Gastrocnemius medialis (tissue), 4 donors: ENCODE measurements around the gene MAP3K20. TPM values are rescaled to one million over a fixed set of nuclear protein-coding genes. Genes with fewer than 3 reads are reported as not detected.

Experiments used
- ATAC-seq, 2 donors: fragments of 150-250 bp; one replicate each; pipeline ENCODE4 v1.9.1; 2016
- DNase-seq, 2 donors: peaks; one replicate each; pipeline ENCODE4 v3.0.0-alpha.2; 2019
- H3K27ac ChIP-seq, 4 donors: fragments of 200-600 bp; sonication (generic); 1 replicate in 1 of 4; 2 replicates in 3 of 4; pipeline ENCODE4 v1.5.1; 2016 to 2018; ENCODE audit warnings: mild to moderate bottlenecking in 2 of 4, moderate library complexity in 1 of 4
- H3K27me3 ChIP-seq, 3 donors: fragments of 200-600 bp; sonication (generic) in 2 of 3; 1 replicate in 1 of 3; 2 replicates in 2 of 3; pipeline versions ENCODE4 v1.5.1 to v1.6.0; 2016 to 2019; ENCODE audit warnings: mild to moderate bottlenecking in 1 of 3, moderate library complexity in 1 of 3
- H3K36me3 ChIP-seq, 2 donors: fragments of 200-600 bp; sonication (generic) in 1 of 2; one replicate each; pipeline ENCODE4 v1.5.1; 2017 to 2018
- H3K4me1 ChIP-seq, 2 donors: fragments of 200-600 bp; sonication (generic) in 1 of 2; one replicate each; pipeline ENCODE4 v1.5.1; 2016 to 2017; ENCODE audit warnings: mild to moderate bottlenecking in 2 of 2
- H3K4me3 ChIP-seq, 4 donors: fragments of 200-600 bp; sonication (generic) in 3 of 4; 1 replicate in 1 of 4; 2 replicates in 3 of 4; pipeline ENCODE4 v1.5.1; 2016 to 2019; ENCODE audit warnings: mild to moderate bottlenecking in 2 of 4
- H3K9me3 ChIP-seq, 3 donors: fragments of 200-600 bp; sonication (generic) in 2 of 3; 1 replicate in 1 of 3; 2 replicates in 2 of 3; pipeline ENCODE4 v1.5.1; 2016 to 2019
- CTCF ChIP-seq, 5 experiments: fragments of 450-650 bp in 3 of 5; fragments of 200-600 bp in 2 of 5; sonication (generic) in 2 of 5; IDR thresholded peaks in 4 of 5; conservative IDR thresholded peaks in 1 of 5; 1 replicate in 4 of 5; 2 replicates in 1 of 5; pipeline ENCODE4 v1.5.1; 2016 to 2019; ENCODE audit warnings: antibody characterized with exemption in 5 of 5, mild to moderate bottlenecking in 3 of 5, moderate library complexity in 3 of 5
- POLR2A ChIP-seq, 2 donors: fragments of 450-650 bp; IDR thresholded peaks; one replicate each; pipeline ENCODE4 v1.6.1; 2017; ENCODE audit warnings: antibody characterized with exemption in 2 of 2, mild to moderate bottlenecking in 2 of 2, moderate library complexity in 2 of 2
- in situ Hi-C, 4 donors: fragments of 200-750 bp; cut with MboI; loops; one replicate each; pipeline versions ENCODE4 v1.15.0 to v1.8.0; 2017; ENCODE audit warnings: low sequenced_read_pairs in 4 of 4
- intact Hi-C: fragments of 100-400 bp; cut with DNase I; formaldehyde crosslinking; loops from one replicate; pipeline ENCODE4 v1.15.1; 2023; ENCODE audit warnings: low total_unique reads
- total RNA-seq, 4 donors: library from RNA; depleted of rRNA; stranded (reverse); fragments of >200 nt; gene quantifications; one replicate each; pipeline versions ENCODE4 v1.1.0 to v1.2.3, GENCODE V29; 2016

MAP3K20 gene
- total RNA-seq, 4 donors from 2014 or later: 225 to 517 (median 280) TPM

DNA sequence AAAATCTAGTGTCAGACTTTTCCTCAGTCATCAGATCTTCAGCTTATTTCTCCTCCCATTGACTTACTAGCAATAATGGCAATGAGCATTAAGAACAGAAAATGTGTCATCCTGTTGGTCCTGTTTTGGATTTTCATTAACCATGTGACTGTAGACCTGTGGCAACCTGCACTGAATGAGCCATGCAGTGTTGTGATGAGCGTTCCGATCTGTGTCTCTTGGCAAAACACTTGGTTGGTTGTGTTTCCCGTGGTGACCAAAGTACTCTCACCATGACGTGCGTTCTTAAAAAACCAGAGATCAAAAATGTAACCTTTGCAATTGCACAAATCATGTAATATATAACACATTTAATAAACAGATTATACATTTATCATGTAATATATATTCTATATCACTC, 138.6 kb downstream of the MAP3K20 start:
- no peaks in the 10 kb centered on the region for H3K9me3 ChIP-seq
- no peaks in the 10 kb centered on the region for H3K36me3 ChIP-seq
- TF ChIP-seq POLR2A (IDR thresholded peaks at IDR 0.05): no peak
- no peak for TF ChIP-seq CTCF (IDR thresholded peaks at IDR 0.05 in 4 of 5, conservative IDR thresholded peaks at IDR 0.05 in 1 of 5)
- intact Hi-C loops (loop anchor here (10.0 kb wide), 1 partner anchor 821 kb away; no protein-coding TSS in a partner anchor), in situ Hi-C loops (loop anchor here (5.0 to 25.0 kb wide), 6 partner anchors 137 to 798 kb away; partner anchors contain the start of gene MAP3K20 (in 2 of the 4))
- no peak overlapping the region for H3K4me3 ChIP-seq
- peaks cover 60 to 70% of the 10 kb centered on the region in 2 donors for H3K4me1 ChIP-seq
- H3K27me3 ChIP-seq: no peaks in the 10 kb centered on the region
- peak; percentile 72 to 76 for DNase-seq
- ATAC-seq: peak; percentile 64 to 70
- peak overlapping the region; percentile 83 to 91 (median 88) for H3K27ac ChIP-seq

DNA sequence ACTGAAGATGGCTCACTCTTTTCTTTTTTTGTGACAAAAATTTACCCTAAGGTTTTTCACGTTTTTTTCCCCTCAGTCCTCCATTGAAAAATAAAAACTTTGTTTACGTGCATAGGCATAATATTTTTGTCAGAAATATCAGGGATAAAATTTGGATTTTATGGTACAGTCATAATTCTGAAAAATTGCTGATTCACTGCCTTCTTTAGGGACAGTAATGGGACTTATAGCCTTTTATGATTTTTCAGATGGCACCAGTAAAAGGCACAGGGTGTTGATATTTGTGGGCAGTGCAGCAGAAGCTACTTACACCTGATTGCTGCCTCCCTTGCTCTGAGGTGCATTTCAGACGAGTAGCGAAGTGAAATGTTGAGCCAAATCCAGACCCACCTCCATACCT, 139.7 kb downstream of the MAP3K20 start:
- TF ChIP-seq CTCF (IDR thresholded peaks at IDR 0.05 in 4 of 5, conservative IDR thresholded peaks at IDR 0.05 in 1 of 5): no peak
- TF ChIP-seq POLR2A (IDR thresholded peaks at IDR 0.05): no peak
- peaks cover 56 to 62% of the 10 kb centered on the region in 2 donors for H3K4me1 ChIP-seq
- H3K36me3 ChIP-seq: no peaks in the 10 kb centered on the region
- peak overlapping the region; percentile 83 to 91 (median 88) for H3K27ac ChIP-seq
- in situ Hi-C loops (loop anchor here in 3 of 4 donors (10.0 to 25.0 kb wide), 4 partner anchors 141 to 797 kb away; partner anchors contain the start of gene MAP3K20 (in 1 of the 3)), intact Hi-C loops (loop anchor here (5.0 to 10.0 kb wide), 2 partner anchors 238 to 819 kb away; no protein-coding TSS in a partner anchor)
- no peak overlapping the region for H3K4me3 ChIP-seq
- ATAC-seq (no peak), DNase-seq (no peak)
- H3K27me3 ChIP-seq: no peaks in the 10 kb centered on the region
- no peaks in the 10 kb centered on the region for H3K9me3 ChIP-seq

DNA sequence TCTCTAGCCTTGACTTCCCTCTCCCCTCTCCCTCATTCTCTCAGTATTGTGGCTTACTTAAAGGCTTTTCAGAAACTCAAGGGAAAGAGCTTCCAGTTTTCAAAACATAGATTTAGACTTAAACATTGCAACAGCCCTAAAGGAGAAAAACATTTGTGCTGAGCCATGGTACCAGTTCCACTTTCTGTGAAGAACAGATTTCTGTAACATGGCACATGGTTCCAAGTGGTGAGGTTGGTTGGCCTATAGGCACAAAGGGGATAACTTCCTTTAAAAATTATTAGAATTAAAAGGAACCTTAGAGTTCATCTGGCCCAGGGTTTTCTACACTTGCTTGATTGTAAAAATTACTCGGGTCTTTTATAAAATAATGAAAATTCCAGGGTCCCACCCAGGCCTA, 140.4 kb downstream of the MAP3K20 start:
- intact Hi-C loops (loop anchor here (5.0 to 10.0 kb wide), 2 partner anchors 239 to 819 kb away; no protein-coding TSS in a partner anchor), in situ Hi-C loops (loop anchor here in 3 of 4 donors (10.0 to 25.0 kb wide), 4 partner anchors 141 to 796 kb away; partner anchors contain the start of gene MAP3K20 (in 1 of the 3))
- H3K9me3 ChIP-seq: no peaks in the 10 kb centered on the region
- H3K4me3 ChIP-seq: no peak overlapping the region
- TF ChIP-seq CTCF (IDR thresholded peaks at IDR 0.05 in 4 of 5, conservative IDR thresholded peaks at IDR 0.05 in 1 of 5): no peak
- no peak for TF ChIP-seq POLR2A (IDR thresholded peaks at IDR 0.05)
- H3K36me3 ChIP-seq: no peaks in the 10 kb centered on the region
- H3K4me1 ChIP-seq: peaks cover 51 to 57% of the 10 kb centered on the region in 2 donors
- H3K27ac ChIP-seq: peak overlapping the region; percentile 83 to 91 (median 88)
- DNase-seq: no peak
- ATAC-seq: no peak
- no peaks in the 10 kb centered on the region for H3K27me3 ChIP-seq

GRCh38 chr2:173216668-173217067, 141.0 kb downstream of the MAP3K20 start:
- TF ChIP-seq CTCF (IDR thresholded peaks at IDR 0.05 in 4 of 5, conservative IDR thresholded peaks at IDR 0.05 in 1 of 5) (no peak), POLR2A (IDR thresholded peaks at IDR 0.05) (no peak)
- ATAC-seq: no peak
- intact Hi-C loops: loop anchor here (5.0 to 10.0 kb wide), 2 partner anchors 239 to 818 kb away; no protein-coding TSS in a partner anchor
- in situ Hi-C loops: loop anchor here in 3 of 4 donors (10.0 to 25.0 kb wide), 4 partner anchors 142 to 796 kb away; partner anchors contain the start of gene MAP3K20 (in 1 of the 3)
- H3K4me3 ChIP-seq: no peak overlapping the region
- H3K4me1 ChIP-seq: peaks cover 47 to 53% of the 10 kb centered on the region in 2 donors
- no peaks in the 10 kb centered on the region for H3K27me3 ChIP-seq
- peak overlapping the region; percentile 83 to 91 (median 88) for H3K27ac ChIP-seq
- peaks cover 0 to 5% of the 10 kb centered on the region in 2 donors for H3K36me3 ChIP-seq
- no peak for DNase-seq
- H3K9me3 ChIP-seq: no peaks in the 10 kb centered on the region
